Vagina (tissue), 2 donors: ENCODE measurements around the gene ZNF205. TPM values are rescaled to one million over a fixed set of nuclear protein-coding genes. Genes with fewer than 3 reads are reported as not detected.

Experiments used
- DNase-seq, 2 donors: peaks; one replicate each; pipeline ENCODE4 v3.0.0-alpha.2; 2017; ENCODE audit errors: extremely low spot score in 2 of 2
- H3K27ac ChIP-seq: fragments of 200-600 bp; sonication (generic); one replicate; pipeline ENCODE4 v1.5.1; 2019
- H3K27me3 ChIP-seq: fragments of 200-600 bp; sonication (generic); one replicate; pipeline ENCODE4 v1.5.1; 2019
- H3K36me3 ChIP-seq, 2 donors: fragments of 200-600 bp; sonication (generic); one replicate each; pipeline ENCODE4 v1.5.1; 2017 to 2019
- H3K4me1 ChIP-seq: fragments of 200-600 bp; sonication (generic); one replicate; pipeline ENCODE4 v1.5.1; 2019
- H3K4me3 ChIP-seq, 2 donors: fragments of 200-600 bp; sonication (generic); 1 replicate in 1 of 2; 2 replicates in 1 of 2; pipeline ENCODE4 v1.5.1; 2016 to 2019
- H3K9me3 ChIP-seq: fragments of 200-600 bp; sonication (generic); one replicate; pipeline ENCODE4 v1.5.1; 2019
- CTCF ChIP-seq, 3 experiments: fragments of 450-650 bp in 2 of 3; fragments of 200-600 bp in 1 of 3; sonication (generic) in 1 of 3; IDR thresholded peaks; one replicate each; pipeline ENCODE4 v1.5.1; 2017 to 2019; ENCODE audit warnings: antibody characterized with exemption in 3 of 3, mild to moderate bottlenecking in 2 of 3, moderate library complexity in 2 of 3
- POLR2A ChIP-seq, 2 donors: fragments of 450-650 bp; IDR thresholded peaks; one replicate each; pipeline ENCODE4 v1.6.1; 2017; ENCODE audit warnings: antibody characterized with exemption in 2 of 2, mild to moderate bottlenecking in 2 of 2, moderate library complexity in 2 of 2
- POLR2AphosphoS5 ChIP-seq, 2 donors: sonication (generic); formaldehyde crosslinking; IDR thresholded peaks; one replicate each; pipeline ENCODE4 v1.9.0; 2017; ENCODE audit warnings: antibody characterized with exemption in 2 of 2, mild to moderate bottlenecking in 2 of 2, low read depth in 1 of 2; ENCODE audit not compliant: insufficient read depth in 1 of 2
- intact Hi-C: fragments of 100-400 bp; cut with DNase I; formaldehyde crosslinking; loops from one replicate; pipeline ENCODE4 v1.15.1; 2023
- total RNA-seq: library from RNA; depleted of rRNA; stranded (reverse); fragments of >200 nt; gene quantifications from one replicate; pipeline ENCODE4 v1.2.3, GENCODE V29; 2016

ZNF205 gene
- total RNA-seq, 1 donor from 2014 or later = 14.2 TPM

GRCh38 chr16:3089717-3090592 lies 22.4 kb upstream of the ZNF205 start:
- H3K27me3 ChIP-seq = no peaks in the 10 kb centered on the region
- no peak overlapping the region for H3K27ac ChIP-seq
- TF ChIP-seq POLR2A (IDR thresholded peaks at IDR 0.05) (no peak), POLR2AphosphoS5 (IDR thresholded peaks at IDR 0.05; ENCODE audit: insufficient read depth in 1 of 2, low read depth in 1 of 2) (no peak), CTCF (IDR thresholded peaks at IDR 0.05) (no peak)
- intact Hi-C loops = no loop called here
- H3K4me3 ChIP-seq = no peak overlapping the region
- no peaks in the 10 kb centered on the region for H3K9me3 ChIP-seq
- no peak for DNase-seq
- H3K36me3 ChIP-seq = no peaks in the 10 kb centered on the region
- no peaks in the 10 kb centered on the region for H3K4me1 ChIP-seq

GRCh38 chr16:3091551-3091950 lies 20.8 kb upstream of the ZNF205 start:
- H3K27me3 ChIP-seq = no peaks in the 10 kb centered on the region
- no peak for TF ChIP-seq CTCF (IDR thresholded peaks at IDR 0.05)
- no peak for TF ChIP-seq POLR2AphosphoS5 (IDR thresholded peaks at IDR 0.05; ENCODE audit: insufficient read depth in 1 of 2, low read depth in 1 of 2)
- TF ChIP-seq POLR2A (IDR thresholded peaks at IDR 0.05) = no peak

GRCh38 chr16:3092501-3092941 lies 19.9 kb upstream of the ZNF205 start:
- Histone ChIP-seq H3K4me1 (no peaks in the 10 kb centered on the region), H3K27ac (no peak overlapping the region), H3K4me3 (no peak overlapping the region), H3K36me3 (no peaks in the 10 kb centered on the region), H3K27me3 (no peaks in the 10 kb centered on the region), H3K9me3 (no peaks in the 10 kb centered on the region)
- no peak for DNase-seq
- intact Hi-C loops = no loop called here
- TF ChIP-seq POLR2AphosphoS5 (IDR thresholded peaks at IDR 0.05; ENCODE audit: insufficient read depth in 1 of 2, low read depth in 1 of 2) (no peak), CTCF (IDR thresholded peaks at IDR 0.05) (no peak), POLR2A (IDR thresholded peaks at IDR 0.05) (no peak)

More at GRCh38 chr16:3091551-3091950, 20.8 kb upstream of the ZNF205 start:
- intact Hi-C loops = no loop called here
- Histone ChIP-seq H3K27ac (no peak overlapping the region), H3K4me1 (no peaks in the 10 kb centered on the region), H3K4me3 (no peak overlapping the region), H3K36me3 (no peaks in the 10 kb centered on the region), H3K9me3 (no peaks in the 10 kb centered on the region)
- no peak for DNase-seq

GRCh38 chr16:3094289-3095027 lies 17.9 kb upstream of the ZNF205 start:
- H3K9me3 ChIP-seq = no peaks in the 10 kb centered on the region
- no peaks in the 10 kb centered on the region for H3K36me3 ChIP-seq
- no peaks in the 10 kb centered on the region for H3K4me1 ChIP-seq
- no peak overlapping the region for H3K4me3 ChIP-seq
- DNase-seq = no peak
- H3K27me3 ChIP-seq = no peaks in the 10 kb centered on the region
- intact Hi-C loops = no loop called here
- H3K27ac ChIP-seq = no peak overlapping the region
- no peak for TF ChIP-seq POLR2A (IDR thresholded peaks at IDR 0.05)
- no peak for TF ChIP-seq POLR2AphosphoS5 (IDR thresholded peaks at IDR 0.05; ENCODE audit: insufficient read depth in 1 of 2, low read depth in 1 of 2)
- peak in 1 of 3 experiments; percentile 15 for TF ChIP-seq CTCF (IDR thresholded peaks at IDR 0.05)
